Activated naive CD4-positive, alpha-beta T cell treated with anti-CD3 and anti-CD28 coated beads for 36 hours (primary cell): Measurements from ENCODE around the gene PPP2CA. TPM values are rescaled to one million over a fixed set of nuclear protein-coding genes. Genes with fewer than 3 reads are reported as not detected.
"Not testable (repeated sequence)": the region's sequence is repeated elsewhere in the genome, so short reads cannot be mapped to it uniquely, and the experiment has no call there.

Experiments
- CTCF ChIA-PET: fragments of 350-600 bp; sonication (Branson Sonifier 250); formaldehyde crosslinking; loops from one replicate; lab custom pipeline; 2021; ENCODE audit warnings: antibody characterized with exemption; lab: Charles Lee
- DNase-seq: peaks from one replicate; pipeline ENCODE4 v3.0.0-alpha.2; 2020
- H3K27ac Mint-ChIP-seq: one replicate; pipeline ENCODE4 v1.8.0; 2021; ENCODE audit warnings: mild to moderate bottlenecking, mixed read lengths
- H3K27me3 Mint-ChIP-seq: one replicate; pipeline ENCODE4 v1.8.0; 2021; ENCODE audit warnings: low read depth, mixed read lengths
- H3K36me3 Mint-ChIP-seq: one replicate; pipeline ENCODE4 v1.8.0; 2021; ENCODE audit warnings: low read depth, mixed read lengths
- H3K4me1 Mint-ChIP-seq: one replicate; pipeline ENCODE4 v1.8.0; 2021; ENCODE audit warnings: low read depth, mixed read lengths
- H3K4me3 Mint-ChIP-seq: one replicate; pipeline ENCODE4 v1.8.0; 2021; ENCODE audit warnings: mild to moderate bottlenecking, moderate library complexity, mixed read lengths
- H3K9me3 Mint-ChIP-seq: one replicate; pipeline ENCODE4 v1.8.0; 2021; ENCODE audit warnings: mixed read lengths
- intact Hi-C: fragments of 100-400 bp; cut with micrococcal nuclease; formaldehyde crosslinking; loops from one replicate; pipeline ENCODE4 v1.15.1; 2023
- total RNA-seq, 2 experiments: library from RNA; stranded (reverse); gene quantifications; one replicate each; pipeline ENCODE4 v1.2.3, GENCODE V29; 2021

Gene PPP2CA
- total RNA-seq, 2 experiments from 2014 or later, result 132 to 135 TPM

DNA sequence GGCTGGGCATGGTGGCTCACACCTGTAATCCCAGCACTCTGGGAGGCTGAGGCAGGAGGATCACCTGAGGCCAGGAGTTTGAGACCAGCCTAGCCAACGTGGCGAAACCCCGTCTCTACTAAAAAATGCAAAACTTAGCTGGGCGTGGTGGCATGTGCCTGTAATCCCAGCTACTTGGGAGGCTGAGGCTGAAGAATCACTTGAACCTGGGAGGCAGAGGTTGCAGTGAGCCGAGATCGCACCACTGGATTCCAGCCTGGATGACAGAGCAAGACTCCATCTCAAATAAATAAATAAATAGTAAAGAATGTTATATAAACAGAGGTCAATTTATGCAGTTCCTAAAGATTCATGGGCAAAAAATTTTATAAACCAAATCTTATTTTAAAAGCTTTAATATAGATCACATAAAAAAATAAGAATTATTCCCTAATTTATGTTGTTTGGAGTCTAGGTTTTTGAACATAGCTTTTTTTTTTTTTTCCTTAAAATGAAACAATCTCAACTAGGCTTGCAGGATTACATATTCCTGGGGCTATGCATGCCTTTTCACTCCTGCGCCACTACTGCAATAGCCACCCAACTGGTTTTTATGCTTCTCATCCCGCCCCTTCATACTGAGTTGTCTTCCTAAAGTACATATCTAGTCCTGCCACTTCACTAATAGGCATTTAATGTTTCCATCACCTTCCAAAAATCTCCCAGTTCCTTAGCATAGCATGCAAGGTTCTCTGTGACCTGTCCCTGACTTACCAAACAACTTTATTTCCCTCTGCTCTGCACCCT is 27.7 kb upstream of the PPP2CA start:
- H3K27ac Mint-ChIP-seq, H3K27me3 Mint-ChIP-seq, CTCF ChIA-PET, DNase-seq, H3K9me3 Mint-ChIP-seq, H3K4me1 Mint-ChIP-seq, H3K36me3 Mint-ChIP-seq, H3K4me3 Mint-ChIP-seq: not testable (repeated sequence)
- intact Hi-C loops, result loop anchor here (5.0 kb wide), 1 partner anchor 999 kb away; no protein-coding TSS in a partner anchor

DNA sequence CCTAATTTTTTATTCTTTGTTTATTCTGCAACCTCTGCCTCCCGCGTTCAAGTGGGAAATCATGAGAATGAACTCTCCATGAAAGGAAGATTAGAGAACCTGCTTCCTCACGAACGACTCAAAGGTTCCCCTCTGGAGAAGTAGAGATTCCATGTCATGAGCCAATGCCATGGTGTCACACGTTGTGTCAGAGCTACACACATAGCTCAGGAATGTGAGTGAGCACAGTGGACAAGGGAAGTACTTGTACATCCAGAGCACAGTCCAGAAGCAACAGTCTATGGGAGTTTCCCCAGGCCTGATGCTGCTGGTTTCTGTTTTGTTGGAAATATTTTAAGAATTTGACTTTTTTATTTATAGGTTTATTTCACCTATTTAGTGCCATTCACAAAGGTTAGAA is 26.8 kb upstream of the PPP2CA start:
- Mint-ChIP-seq H3K4me3 (no peak overlapping the region), H3K27me3 (no peaks in the 10 kb centered on the region), H3K9me3 (no peaks in the 10 kb centered on the region), H3K4me1 (no peaks in the 10 kb centered on the region), H3K36me3 (no peaks in the 10 kb centered on the region), H3K27ac (no peak overlapping the region)
- DNase-seq, result no peak
- intact Hi-C loops, result loop anchor here (5.0 kb wide), 1 partner anchor 1000 kb away; no protein-coding TSS in a partner anchor
- CTCF ChIA-PET, result no interaction called here

DNA sequence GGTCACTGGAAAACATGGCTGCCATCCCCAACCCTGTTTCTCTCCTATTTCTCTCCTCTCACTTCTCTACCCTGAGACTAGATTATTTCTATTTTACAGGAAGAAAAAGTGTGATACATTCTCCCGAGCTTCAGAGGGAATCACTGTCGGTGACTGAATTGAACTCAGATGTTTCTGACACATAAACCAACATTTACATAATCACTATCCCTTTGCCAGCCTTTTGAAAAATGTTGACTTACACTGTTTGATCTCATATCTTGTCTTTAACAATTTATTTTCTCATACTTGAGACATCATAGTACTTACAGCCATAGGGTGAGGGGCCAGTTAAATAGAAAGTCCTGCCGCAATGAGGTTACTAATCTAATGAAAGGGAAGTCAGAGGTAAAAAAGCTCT is 25.1 kb upstream of the PPP2CA start:
- intact Hi-C loops, result loop anchor here (5.0 kb wide), 1 partner anchor 1001 kb away; no protein-coding TSS in a partner anchor
- no peaks in the 10 kb centered on the region for H3K36me3 Mint-ChIP-seq
- DNase-seq, result no peak
- CTCF ChIA-PET, result no interaction called here
- H3K9me3 Mint-ChIP-seq, result no peaks in the 10 kb centered on the region
- H3K27ac Mint-ChIP-seq, result no peak overlapping the region
- H3K27me3 Mint-ChIP-seq, result no peaks in the 10 kb centered on the region
- no peaks in the 10 kb centered on the region for H3K4me1 Mint-ChIP-seq
- no peak overlapping the region for H3K4me3 Mint-ChIP-seq

DNA sequence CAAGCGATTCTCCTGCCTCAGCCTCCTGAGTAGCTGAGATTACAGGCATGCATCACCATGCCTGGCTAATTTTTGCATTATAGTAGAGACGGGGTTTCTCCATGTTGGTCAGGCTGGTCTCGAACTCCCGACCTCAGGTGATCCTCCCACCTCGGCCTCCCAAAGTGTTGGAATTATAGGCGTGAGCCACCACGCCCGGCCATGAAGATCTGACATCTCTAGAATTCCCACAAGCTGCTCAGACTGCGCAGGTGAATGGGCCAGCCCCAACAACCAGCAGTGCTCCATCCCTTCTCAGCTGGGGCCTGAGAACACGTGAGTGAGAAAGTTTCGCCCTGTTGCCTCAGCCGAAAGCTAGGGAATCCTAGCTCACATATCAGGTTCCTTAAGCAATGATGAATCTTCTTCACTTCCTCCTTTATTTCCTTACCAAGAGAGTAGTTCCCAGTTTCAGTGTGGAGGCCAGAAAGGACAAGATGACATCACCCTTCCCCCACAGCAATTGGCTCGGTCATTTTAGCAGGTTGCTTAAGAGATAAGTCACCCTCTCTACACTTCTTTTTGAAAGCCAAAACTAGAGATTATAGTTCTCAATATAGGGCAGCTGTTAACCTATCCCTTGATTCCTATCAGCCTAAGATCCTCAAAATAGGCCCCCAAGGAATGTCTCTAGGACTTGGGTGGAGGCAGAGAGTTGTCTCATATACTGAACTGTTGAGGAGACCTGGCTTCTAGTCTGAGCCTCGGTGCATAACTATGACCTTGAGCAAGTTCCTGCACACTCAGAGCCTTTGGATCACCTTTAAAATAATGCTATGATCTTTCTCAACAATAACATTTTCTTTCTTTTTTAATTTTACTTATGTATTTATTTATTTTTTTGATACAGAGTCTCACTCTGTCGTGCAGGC is 23.9 kb upstream of the PPP2CA start:
- H3K36me3 Mint-ChIP-seq, result no peaks in the 10 kb centered on the region
- CTCF ChIA-PET, result no interaction called here
- intact Hi-C loops, result loop anchor here (5.0 kb wide), 1 partner anchor 1003 kb away; no protein-coding TSS in a partner anchor
- no peaks in the 10 kb centered on the region for H3K9me3 Mint-ChIP-seq
- no peaks in the 10 kb centered on the region for H3K27me3 Mint-ChIP-seq
- no peak overlapping the region for H3K27ac Mint-ChIP-seq
- H3K4me3 Mint-ChIP-seq, result no peak overlapping the region
- DNase-seq, result no peak
- no peaks in the 10 kb centered on the region for H3K4me1 Mint-ChIP-seq

DNA sequence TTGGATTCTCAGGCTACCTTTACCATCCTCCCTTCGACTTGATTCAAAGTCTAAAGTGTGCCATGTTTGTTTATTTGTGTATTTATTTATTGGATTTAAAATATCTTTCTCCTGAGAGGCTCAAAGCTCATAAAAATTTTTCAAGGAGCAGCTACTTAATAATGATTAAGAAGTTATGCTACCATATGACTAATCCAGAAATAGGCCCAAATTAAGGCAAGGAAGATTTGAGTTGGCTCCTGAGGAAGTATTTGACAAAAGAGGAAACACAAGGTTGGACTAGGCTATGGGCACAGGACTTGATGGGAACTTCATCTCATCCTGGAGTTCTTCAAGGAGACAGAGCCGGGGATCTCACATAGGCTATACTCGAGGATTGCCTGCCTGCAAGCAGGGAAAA is 22.4 kb upstream of the PPP2CA start:
- intact Hi-C loops, result no loop called here
- H3K4me1 Mint-ChIP-seq, result no peaks in the 10 kb centered on the region
- no peaks in the 10 kb centered on the region for H3K27me3 Mint-ChIP-seq
- H3K9me3 Mint-ChIP-seq, result no peaks in the 10 kb centered on the region
- H3K4me3 Mint-ChIP-seq, result no peak overlapping the region
- DNase-seq, result no peak
- CTCF ChIA-PET, result interaction anchor here (0.8 kb wide), 2 partner anchors 24 to 111 kb away, joined by 3 read pairs; no protein-coding TSS in a partner anchor
- no peak overlapping the region for H3K27ac Mint-ChIP-seq
- no peaks in the 10 kb centered on the region for H3K36me3 Mint-ChIP-seq

DNA sequence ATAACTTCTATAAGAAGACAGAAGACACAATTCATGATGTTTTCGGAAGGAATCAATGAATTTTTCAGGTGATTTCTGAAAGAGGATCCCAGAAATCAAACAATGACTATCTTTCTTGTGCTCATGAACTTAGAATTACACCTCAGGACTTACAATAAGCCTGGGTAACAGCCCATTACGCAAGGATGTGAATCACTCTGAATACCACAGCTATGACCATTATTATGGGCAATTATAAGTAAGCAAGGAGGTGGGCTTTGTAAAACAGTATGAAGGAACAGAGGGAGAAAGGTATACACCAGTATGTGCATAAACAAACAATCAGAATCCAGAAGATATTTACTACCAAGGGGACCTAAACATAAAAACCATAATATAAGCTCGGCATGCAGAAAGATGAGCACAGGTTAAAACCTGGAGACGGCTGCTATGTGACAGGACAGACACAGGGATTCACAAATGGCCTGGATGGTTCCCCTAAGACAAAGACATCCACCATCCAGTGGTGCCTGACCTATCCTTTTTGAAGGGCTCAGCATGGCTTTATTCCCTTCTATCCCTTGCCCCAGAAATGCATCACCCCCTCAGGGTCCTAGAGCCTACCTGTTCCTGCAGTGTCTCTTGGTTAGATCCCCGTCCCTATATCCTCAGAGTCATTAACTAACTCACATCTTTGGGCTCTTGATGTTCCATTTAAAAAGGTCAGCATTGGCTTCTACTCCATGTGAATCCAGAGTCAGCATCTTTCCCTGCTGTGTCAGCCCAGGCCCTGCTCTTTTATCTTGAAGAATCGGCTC is 21.8 kb upstream of the PPP2CA start:
- CTCF ChIA-PET, result interaction anchor here (0.8 to 0.9 kb wide), 3 partner anchors 23 to 111 kb away, joined by 3 to 7 read pairs (median 3); no protein-coding TSS in a partner anchor
- Mint-ChIP-seq H3K4me3 (no peak overlapping the region), H3K27me3 (no peaks in the 10 kb centered on the region), H3K36me3 (no peaks in the 10 kb centered on the region), H3K27ac (no peak overlapping the region), H3K9me3 (no peaks in the 10 kb centered on the region), H3K4me1 (no peaks in the 10 kb centered on the region)
- no peak for DNase-seq
- intact Hi-C loops, result no loop called here

DNA sequence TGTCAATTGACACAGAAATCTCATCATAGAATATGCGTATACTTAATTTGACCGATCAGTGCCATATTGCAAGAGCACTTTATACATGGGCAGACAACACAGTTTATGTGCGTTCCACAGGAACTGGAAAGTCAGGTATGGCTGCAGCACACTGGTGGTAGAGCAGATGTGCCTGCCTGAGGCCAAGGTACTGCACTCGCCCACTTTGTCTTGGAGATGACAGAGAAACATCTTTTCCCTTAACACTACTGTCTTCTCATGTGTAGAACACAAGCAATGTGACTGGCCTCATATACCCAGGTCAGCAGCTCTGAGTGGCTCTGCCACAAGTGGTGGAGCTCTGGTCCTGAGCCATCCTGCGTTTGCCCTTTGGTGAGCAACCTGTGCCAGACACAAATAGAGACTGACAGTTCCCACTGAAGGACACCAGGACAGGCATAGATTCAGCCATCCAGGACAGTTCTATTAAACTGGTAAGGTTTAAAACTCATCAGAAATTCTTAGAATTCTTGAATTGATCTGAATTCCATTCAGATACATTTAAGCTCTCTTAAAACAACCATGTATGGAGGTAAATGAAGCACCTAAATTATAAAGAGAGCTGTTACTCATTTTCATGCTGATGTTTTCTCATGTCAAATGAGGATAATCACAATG is 21.0 kb upstream of the PPP2CA start:
- H3K36me3 Mint-ChIP-seq, result no peaks in the 10 kb centered on the region
- CTCF ChIA-PET, result interaction anchor here (0.7 to 0.9 kb wide), 2 partner anchors 37 to 64 kb away, joined by 7 read pairs; no protein-coding TSS in a partner anchor
- no peaks in the 10 kb centered on the region for H3K27me3 Mint-ChIP-seq
- DNase-seq, result no peak
- intact Hi-C loops, result no loop called here
- H3K9me3 Mint-ChIP-seq, result no peaks in the 10 kb centered on the region
- H3K27ac Mint-ChIP-seq, result no peak overlapping the region
- no peak overlapping the region for H3K4me3 Mint-ChIP-seq
- H3K4me1 Mint-ChIP-seq, result no peaks in the 10 kb centered on the region

DNA sequence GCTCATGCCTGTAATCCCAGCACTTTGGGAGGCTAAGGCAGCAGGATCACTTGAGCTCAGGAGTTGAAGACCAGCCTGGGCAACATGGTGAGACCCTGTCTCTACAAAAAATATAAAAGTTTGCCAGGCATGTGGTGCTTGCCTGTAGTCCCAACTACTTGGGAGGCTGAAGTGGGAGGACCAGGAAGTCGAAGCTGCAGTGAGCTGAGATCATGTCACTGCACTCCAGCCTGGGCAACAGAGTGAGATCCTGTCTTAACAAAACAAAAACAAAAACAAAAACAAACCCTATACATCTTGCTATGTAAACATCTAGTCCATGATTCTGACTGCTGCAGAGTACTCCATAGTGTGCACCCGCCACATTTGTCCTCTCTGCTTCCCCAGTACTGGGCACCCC is 19.8 kb upstream of the PPP2CA start:
- Mint-ChIP-seq H3K9me3 (no peaks in the 10 kb centered on the region), H3K27me3 (no peaks in the 10 kb centered on the region), H3K36me3 (no peaks in the 10 kb centered on the region), H3K27ac (no peak overlapping the region), H3K4me1 (no peaks in the 10 kb centered on the region), H3K4me3 (no peak overlapping the region)
- no peak for DNase-seq
- intact Hi-C loops, result no loop called here
- CTCF ChIA-PET, result no interaction called here

DNA sequence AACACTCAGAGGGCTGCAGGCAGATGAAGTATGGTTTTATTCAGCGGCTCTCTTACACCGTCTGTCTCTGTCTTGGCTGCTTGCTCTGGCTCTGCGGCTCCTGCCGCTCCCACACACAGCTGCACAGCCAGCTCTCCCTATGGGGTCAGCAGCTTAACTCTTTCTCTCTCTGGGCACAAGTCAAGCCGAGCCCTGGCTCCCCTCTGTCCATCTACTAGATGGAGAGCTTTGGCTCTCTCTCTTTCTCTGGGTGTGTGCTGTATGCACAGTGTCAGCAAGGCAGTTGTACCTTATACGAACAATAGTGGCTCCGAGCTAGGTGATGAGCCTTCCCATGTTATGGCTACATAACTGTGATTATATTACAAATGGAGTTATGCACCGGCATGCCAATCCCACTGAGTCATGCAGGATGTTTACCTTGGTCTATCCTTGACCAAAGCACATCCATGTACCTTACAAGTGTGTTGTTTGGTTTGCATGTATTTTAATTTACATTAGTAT is 19.3 kb upstream of the PPP2CA start:
- no peak for DNase-seq
- no peaks in the 10 kb centered on the region for H3K27me3 Mint-ChIP-seq
- CTCF ChIA-PET, result interaction anchor here (1.0 kb wide), 1 partner anchor 342 kb away, joined by 3 read pairs; no protein-coding TSS in a partner anchor
- H3K36me3 Mint-ChIP-seq, result no peaks in the 10 kb centered on the region
- no peaks in the 10 kb centered on the region for H3K9me3 Mint-ChIP-seq
- H3K27ac Mint-ChIP-seq, result no peak overlapping the region
- intact Hi-C loops, result no loop called here
- H3K4me3 Mint-ChIP-seq, result no peak overlapping the region
- no peaks in the 10 kb centered on the region for H3K4me1 Mint-ChIP-seq

DNA sequence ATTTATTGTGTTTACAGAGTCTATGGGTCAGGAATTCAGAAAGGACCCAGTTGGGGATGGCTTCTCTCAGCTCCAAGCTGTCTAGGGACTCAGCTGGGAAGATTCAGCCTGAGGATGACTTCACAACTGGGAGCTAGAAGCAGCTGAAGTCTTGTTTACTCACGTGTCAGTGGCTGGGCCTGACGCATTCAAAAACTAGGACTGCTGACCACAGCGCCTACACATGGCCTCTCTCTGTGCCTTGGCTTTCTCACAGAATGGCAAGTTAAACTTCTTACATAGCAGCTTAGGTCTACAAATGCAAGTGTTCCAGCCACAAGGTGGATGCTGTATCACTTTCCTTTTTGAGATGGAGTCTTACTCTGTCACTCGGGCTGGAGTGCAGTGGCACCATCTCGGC is 16.3 kb upstream of the PPP2CA start:
- no peak for DNase-seq
- intact Hi-C loops, result no loop called here
- H3K4me3 Mint-ChIP-seq, result no peak overlapping the region
- no peaks in the 10 kb centered on the region for H3K9me3 Mint-ChIP-seq
- CTCF ChIA-PET, result interaction anchor here (0.6 to 1.4 kb wide), 2 partner anchors 58 to 102 kb away, joined by 3 read pairs; no protein-coding TSS in a partner anchor
- H3K4me1 Mint-ChIP-seq, result no peaks in the 10 kb centered on the region
- no peaks in the 10 kb centered on the region for H3K36me3 Mint-ChIP-seq
- H3K27ac Mint-ChIP-seq, result no peak overlapping the region
- no peaks in the 10 kb centered on the region for H3K27me3 Mint-ChIP-seq

DNA sequence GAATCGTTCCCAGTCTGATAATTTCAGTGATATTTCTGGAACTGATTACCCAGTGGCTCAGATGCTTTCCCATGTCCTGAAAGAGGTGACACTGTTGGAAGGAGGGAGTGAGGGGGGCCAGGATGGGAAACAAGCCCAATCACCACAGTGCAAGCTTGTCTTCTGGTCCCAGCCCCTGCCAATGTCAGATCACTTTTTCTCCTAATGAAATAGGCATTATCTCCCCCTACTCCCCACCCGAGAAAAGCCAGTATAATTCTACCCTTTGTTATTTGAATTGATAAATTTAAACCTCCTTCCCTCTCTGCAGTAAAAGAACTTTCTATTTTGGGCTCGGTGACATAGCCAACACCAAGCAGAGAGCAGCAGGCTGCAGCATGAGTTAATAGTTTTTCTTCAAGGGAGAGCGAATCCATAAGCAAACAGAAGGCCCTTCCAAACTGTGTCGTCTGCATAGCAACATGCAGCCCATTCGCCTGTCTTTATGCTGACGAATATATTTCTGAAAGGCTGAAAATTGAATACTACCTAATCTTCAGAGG is 14.6 kb upstream of the PPP2CA start:
- no peak overlapping the region for H3K4me3 Mint-ChIP-seq
- CTCF ChIA-PET, result interaction anchor here (0.7 kb wide), 1 partner anchor 197 kb away, joined by 3 read pairs; no protein-coding TSS in a partner anchor
- no peak for DNase-seq
- intact Hi-C loops, result no loop called here
- H3K4me1 Mint-ChIP-seq, result no peaks in the 10 kb centered on the region
- no peaks in the 10 kb centered on the region for H3K36me3 Mint-ChIP-seq
- H3K27ac Mint-ChIP-seq, result no peak overlapping the region
- H3K27me3 Mint-ChIP-seq, result no peaks in the 10 kb centered on the region
- H3K9me3 Mint-ChIP-seq, result no peaks in the 10 kb centered on the region
